Fibroblast of skin of back (primary cell): Measurements from ENCODE around the gene CERS6. TPM values are rescaled to one million over a fixed set of nuclear protein-coding genes. Genes with fewer than 3 reads are reported as not detected.
"Not testable (repeated sequence)": the region's sequence is repeated elsewhere in the genome, so short reads cannot be mapped to it uniquely, and the experiment has no call there.

ENCODE experiments used
- DNase-seq: peaks from one replicate; pipeline ENCODE4 v3.0.0-alpha.2; 2013
- polyA plus RNA-seq, 2 experiments: library from polyadenylated mRNA; unstranded; fragments of 120-200 nt; gene quantifications; one replicate each; pipeline ENCODE4 v1.2.1, GENCODE V29; 2013; ENCODE audit not compliant: insufficient read length in 2 of 2

Gene CERS6
- 4.6 TPM for polyA plus RNA-seq (2013, experiment 1 of 2; ENCODE audit: insufficient read length)
- polyA plus RNA-seq (2013, experiment 2 of 2; ENCODE audit: insufficient read length) = 4.9 TPM

GRCh38 chr2:168455645-168456520, at the start of gene CERS6:
Gene CERS6, plus strand, starts transcription at chr2:168456272. Its CDS starts 177 bp downstream, at chr2:168456449.
- peak; percentile 96 for DNase-seq

GRCh38 chr2:168412301-168412700, 43.8 kb upstream of the CERS6 start:
- DNase-seq = not testable (repeated sequence)

GRCh38 chr2:168413101-168413500, 43.0 kb upstream of the CERS6 start:
- DNase-seq = not testable (repeated sequence)

GRCh38 chr2:168416555-168416954, 39.5 kb upstream of the CERS6 start:
- DNase-seq = no peak

- peak; percentile 17 for DNase-seq
Observed at GRCh38 chr2:168422584-168422983, 33.5 kb upstream of the CERS6 start.

- DNase-seq = no peak
Observed at GRCh38 chr2:168424112-168424951, 31.7 kb upstream of the CERS6 start.

GRCh38 chr2:168424971-168425370, 31.1 kb upstream of the CERS6 start:
- DNase-seq = no peak

GRCh38 chr2:168426861-168427260, 29.2 kb upstream of the CERS6 start:
- DNase-seq = no peak

- peak; percentile 82 for DNase-seq
Observed at GRCh38 chr2:168427451-168427850, 28.6 kb upstream of the CERS6 start.

- no peak for DNase-seq
Observed at GRCh38 chr2:168428431-168428830, 27.6 kb upstream of the CERS6 start.

GRCh38 chr2:168429988-168430387, 26.1 kb upstream of the CERS6 start:
- no peak for DNase-seq

- DNase-seq = no peak
Observed at GRCh38 chr2:168430431-168430830, 25.6 kb upstream of the CERS6 start.

- no peak for DNase-seq
Observed at GRCh38 chr2:168431301-168432024, 24.6 kb upstream of the CERS6 start.

- DNase-seq = no peak
Observed at GRCh38 chr2:168432100-168432499, 24.0 kb upstream of the CERS6 start.

- DNase-seq = no peak
Observed at GRCh38 chr2:168432565-168433186, 23.4 kb upstream of the CERS6 start.

GRCh38 chr2:168433527-168433926, 22.5 kb upstream of the CERS6 start:
- no peak for DNase-seq

- no peak for DNase-seq
Observed at GRCh38 chr2:168434146-168434545, 21.9 kb upstream of the CERS6 start.

- no peak for DNase-seq
Observed at GRCh38 chr2:168436840-168437239, 19.2 kb upstream of the CERS6 start.

GRCh38 chr2:168438553-168438952, 17.5 kb upstream of the CERS6 start:
- DNase-seq = no peak

GRCh38 chr2:168439536-168439935, 16.5 kb upstream of the CERS6 start:
- DNase-seq = peak; percentile 40

GRCh38 chr2:168441214-168441872, 14.7 kb upstream of the CERS6 start:
- DNase-seq = no peak

- no peak for DNase-seq
Observed at GRCh38 chr2:168443818-168444217, 12.3 kb upstream of the CERS6 start.
